Muscle layer of colon (tissue), 2 donors: Measurements from ENCODE around the gene DPY30.

Experiments
- H3K27ac ChIP-seq: one replicate; pipeline ENCODE4 v1.7.0; 2013; ENCODE audit warnings: low read depth, mild to moderate bottlenecking, low read length, moderate library complexity
- H3K27me3 ChIP-seq, 2 donors: one replicate each; pipeline ENCODE4 v1.7.0; 2013; ENCODE audit warnings: low read length in 2 of 2, mild to moderate bottlenecking in 2 of 2; ENCODE audit not compliant: insufficient read depth in 2 of 2, control insufficient read depth in 1 of 2
- H3K36me3 ChIP-seq: one replicate; pipeline ENCODE4 v1.7.0; 2013; ENCODE audit warnings: mild to moderate bottlenecking, low read length; ENCODE audit not compliant: insufficient read depth
- H3K4me1 ChIP-seq: one replicate; pipeline ENCODE4 v1.7.0; 2013; ENCODE audit warnings: mild to moderate bottlenecking, low read length; ENCODE audit not compliant: insufficient read depth
- H3K4me3 ChIP-seq, 2 donors: one replicate each; pipeline ENCODE4 v1.7.0; 2013; ENCODE audit warnings: low read length in 2 of 2, low read depth in 1 of 2, mild to moderate bottlenecking in 1 of 2, moderate library complexity in 1 of 2
- H3K9ac ChIP-seq: one replicate; pipeline ENCODE4 v1.7.0; 2013; ENCODE audit warnings: low read length
- H3K9me3 ChIP-seq: one replicate; pipeline ENCODE4 v1.7.0; 2013; ENCODE audit warnings: mild to moderate bottlenecking, low read length
- donor health status: abdominal sarcoma.
- donor health status: Adenocarcinoma of cecum.

DPY30 gene

DNA sequence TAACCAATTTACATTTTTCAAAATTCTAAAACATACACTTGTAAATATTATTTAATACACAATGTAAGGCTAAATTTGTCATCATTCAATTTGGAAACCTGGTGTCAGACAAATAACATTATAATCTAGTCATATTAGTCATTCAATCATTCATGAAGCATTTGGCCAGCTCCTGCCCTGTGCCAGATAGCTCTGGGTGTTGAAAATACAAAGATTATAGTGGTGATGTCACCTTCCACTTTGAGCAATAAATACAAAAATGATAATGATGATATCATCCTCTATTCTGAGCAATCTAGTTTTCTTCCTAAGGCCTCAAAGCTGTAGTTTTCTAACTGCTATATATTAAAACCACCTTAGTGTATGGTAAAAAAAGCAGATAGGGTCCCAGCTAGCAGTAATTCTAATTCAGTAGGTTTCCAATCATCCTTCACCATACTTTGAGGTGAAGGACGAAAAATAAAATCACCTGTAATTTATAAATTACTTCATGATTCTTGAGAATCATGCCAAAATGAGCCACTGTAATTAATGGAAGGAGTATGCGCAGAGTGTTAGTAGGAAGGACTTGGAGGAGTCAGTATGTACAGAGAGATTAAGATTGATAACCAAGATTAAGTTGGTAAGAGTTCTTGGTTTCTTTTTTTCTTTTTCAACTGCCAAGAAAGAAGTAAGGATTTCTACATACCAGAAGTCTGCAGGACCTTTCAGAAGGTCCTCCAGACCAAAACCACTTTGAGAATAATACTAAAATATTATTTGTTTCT lies 52.0 kb downstream of the DPY30 start:
- no peak overlapping the region for H3K9ac ChIP-seq
- no peaks in the 10 kb centered on the region for H3K4me1 ChIP-seq

GRCh38 chr2:31986906-31987305 lies 52.7 kb downstream of the DPY30 start:
- Histone ChIP-seq H3K9ac (no peak overlapping the region), H3K4me1 (no peaks in the 10 kb centered on the region), H3K9me3 (no peaks in the 10 kb centered on the region), H3K27me3 (no peaks in the 10 kb centered on the region), H3K4me3 (no peak overlapping the region), H3K27ac (no peak overlapping the region), H3K36me3 (no peaks in the 10 kb centered on the region)

More for the DNA sequence above, 52.0 kb downstream of the DPY30 start:
- no peaks in the 10 kb centered on the region for H3K9me3 ChIP-seq
- no peaks in the 10 kb centered on the region for H3K36me3 ChIP-seq
- no peak overlapping the region for H3K27ac ChIP-seq
- no peaks in the 10 kb centered on the region for H3K27me3 ChIP-seq
- H3K4me3 ChIP-seq: no peak overlapping the region

GRCh38 chr2:31983762-31984467 lies 55.7 kb downstream of the DPY30 start:
- Histone ChIP-seq H3K27me3 (no peaks in the 10 kb centered on the region), H3K4me3 (no peak overlapping the region), H3K9me3 (no peaks in the 10 kb centered on the region), H3K36me3 (no peaks in the 10 kb centered on the region), H3K4me1 (no peaks in the 10 kb centered on the region), H3K27ac (no peak overlapping the region), H3K9ac (no peak overlapping the region)

- no peaks in the 10 kb centered on the region for H3K9me3 ChIP-seq
- no peak overlapping the region for H3K9ac ChIP-seq
- H3K27ac ChIP-seq: no peak overlapping the region
- H3K4me1 ChIP-seq: no peaks in the 10 kb centered on the region
- no peaks in the 10 kb centered on the region for H3K27me3 ChIP-seq
- no peaks in the 10 kb centered on the region for H3K36me3 ChIP-seq
- H3K4me3 ChIP-seq: no peak overlapping the region
Observed at GRCh38 chr2:31980674-31981356, 58.8 kb downstream of the DPY30 start.

DNA sequence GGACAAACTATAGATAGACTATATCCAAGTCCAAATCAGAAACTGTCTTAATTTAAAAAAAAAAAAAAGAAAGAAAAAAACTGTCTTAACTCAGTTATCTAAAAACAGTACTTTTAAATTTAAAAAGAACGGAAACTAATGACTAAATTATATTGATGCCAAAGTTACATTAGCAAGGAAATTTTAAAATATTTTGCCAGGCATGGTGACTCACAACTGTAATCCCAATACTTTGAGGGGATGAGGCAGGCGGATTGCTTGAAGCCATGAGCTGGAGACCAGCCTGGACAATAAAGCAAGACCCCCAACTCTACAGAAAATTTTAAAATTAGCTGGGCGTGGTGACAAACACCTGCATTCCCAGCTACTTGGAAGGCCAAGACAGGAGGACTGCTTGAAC lies 59.6 kb downstream of the DPY30 start:
- H3K9me3 ChIP-seq: no peaks in the 10 kb centered on the region
- H3K27me3 ChIP-seq: no peaks in the 10 kb centered on the region
- no peak overlapping the region for H3K9ac ChIP-seq
- no peaks in the 10 kb centered on the region for H3K36me3 ChIP-seq
- H3K4me3 ChIP-seq: no peak overlapping the region
- H3K27ac ChIP-seq: no peak overlapping the region
- H3K4me1 ChIP-seq: no peaks in the 10 kb centered on the region

- no peaks in the 10 kb centered on the region for H3K36me3 ChIP-seq
- no peak overlapping the region for H3K4me3 ChIP-seq
- H3K27me3 ChIP-seq: no peaks in the 10 kb centered on the region
- H3K9me3 ChIP-seq: no peaks in the 10 kb centered on the region
- H3K4me1 ChIP-seq: no peaks in the 10 kb centered on the region
- H3K9ac ChIP-seq: no peak overlapping the region
- H3K27ac ChIP-seq: no peak overlapping the region
Observed at GRCh38 chr2:31979018-31979417, 60.6 kb downstream of the DPY30 start.

DNA sequence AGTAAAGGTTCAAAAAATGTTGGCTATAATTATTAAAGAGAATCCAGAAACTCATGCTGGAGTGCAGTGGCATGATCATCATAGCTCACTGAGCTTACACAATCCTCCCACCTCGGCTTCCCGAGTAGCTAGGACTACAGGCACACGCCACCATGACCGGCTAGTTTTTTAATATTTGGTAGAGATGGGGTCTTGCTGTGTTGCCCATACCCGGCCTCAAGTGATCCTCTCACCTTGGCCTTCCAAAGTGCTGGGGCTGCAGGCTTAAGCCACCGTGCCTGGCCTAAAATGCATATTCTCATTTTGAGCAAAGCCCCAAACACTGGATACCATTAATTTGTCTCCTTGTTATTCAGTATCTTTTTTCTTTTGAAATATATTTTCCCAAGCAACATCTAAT lies 61.2 kb downstream of the DPY30 start:
- Histone ChIP-seq H3K9me3 (no peaks in the 10 kb centered on the region), H3K9ac (no peak overlapping the region), H3K36me3 (no peaks in the 10 kb centered on the region), H3K27me3 (no peaks in the 10 kb centered on the region), H3K4me3 (no peak overlapping the region), H3K27ac (no peak overlapping the region), H3K4me1 (no peaks in the 10 kb centered on the region)
